Stimulated activated naive CD4-positive, alpha-beta T cell treated with Interleukin-2 at 50 U/mL for 16 hours (primary cell): ENCODE measurements around the gene SF3B2.
"Not testable (repeated sequence)": the region's sequence is repeated elsewhere in the genome, so short reads cannot be mapped to it uniquely, and the experiment has no call there.

Source experiments
- DNase-seq: peaks from one replicate; lab custom pipeline; 2025; lab: John Stamatoyannopoulos, UW

Gene SF3B2

GRCh38 chr11:66051766-66052663 lies at the start of gene SF3B2:
TSS of gene SF3B2 (plus strand) at chr11:66052364. CDS start at chr11:66052385, 21 bp downstream.
- peak; percentile 97 for DNase-seq

GRCh38 chr11:66002648-66003225 lies 49.4 kb upstream of the SF3B2 start:
- DNase-seq, result peak; percentile 78

- no peak for DNase-seq
Observed at GRCh38 chr11:66003291-66003690, 48.9 kb upstream of the SF3B2 start.

- DNase-seq, result no peak
Observed at GRCh38 chr11:66004186-66004585, 48.0 kb upstream of the SF3B2 start.

- no peak for DNase-seq
Observed at GRCh38 chr11:66006134-66006890, 45.9 kb upstream of the SF3B2 start.

- no peak for DNase-seq
Observed at GRCh38 chr11:66006891-66007176, 45.3 kb upstream of the SF3B2 start.

- no peak for DNase-seq
Observed at GRCh38 chr11:66007201-66007634, 44.9 kb upstream of the SF3B2 start.

- DNase-seq, result no peak
Observed at GRCh38 chr11:66008095-66008467, 44.1 kb upstream of the SF3B2 start.

- no peak for DNase-seq
Observed at GRCh38 chr11:66008468-66009101, 43.6 kb upstream of the SF3B2 start.

- not testable (repeated sequence) for DNase-seq
Observed at GRCh38 chr11:66010036-66010435, 42.1 kb upstream of the SF3B2 start.

- no peak for DNase-seq
Observed at GRCh38 chr11:66011239-66011784, 40.9 kb upstream of the SF3B2 start.

GRCh38 chr11:66011785-66012303 lies 40.3 kb upstream of the SF3B2 start, which contains the start of gene CST6:
TSS of gene CST6 (plus strand) at chr11:66012008. CDS start at chr11:66012045, 37 bp downstream.
- DNase-seq, result no peak

- DNase-seq, result no peak
Observed at GRCh38 chr11:66012371-66012945, 39.7 kb upstream of the SF3B2 start.

GRCh38 chr11:66012946-66013761 lies 39.0 kb upstream of the SF3B2 start:
- DNase-seq, result no peak

GRCh38 chr11:66013762-66014100 lies 38.4 kb upstream of the SF3B2 start:
- DNase-seq, result no peak

- DNase-seq, result no peak
Observed at GRCh38 chr11:66014804-66015453, 37.2 kb upstream of the SF3B2 start.

- DNase-seq, result no peak
Observed at GRCh38 chr11:66015454-66015881, 36.7 kb upstream of the SF3B2 start.

- DNase-seq, result no peak
Observed at GRCh38 chr11:66015936-66016792, 36.0 kb upstream of the SF3B2 start.

GRCh38 chr11:66016793-66017177 lies 35.4 kb upstream of the SF3B2 start:
- DNase-seq, result no peak
